Fibroblast of villous mesenchyme (primary cell): Measurements from ENCODE around the gene MACROD1. TPM values are rescaled to one million over a fixed set of nuclear protein-coding genes. Genes with fewer than 3 reads are reported as not detected.
"Not testable (repeated sequence)": the region's sequence is repeated elsewhere in the genome, so short reads cannot be mapped to it uniquely, and the experiment has no call there.

ENCODE experiments used
- DNase-seq: peaks from one replicate; pipeline ENCODE4 v3.0.0-alpha.2; 2010; ENCODE audit warnings: low read depth
- H3K4me3 ChIP-seq: 2 replicates; pipeline ENCODE4 v1.5.1; 2011; ENCODE audit warnings: low read depth, mild to moderate bottlenecking, low read length
- total RNA-seq: library from RNA; depleted of rRNA; stranded (reverse); fragments of >200 nt; gene quantifications from 2 replicates; pipeline ENCODE4 v1.2.3, GENCODE V29; 2012
- TF ChIP-seq, protein P1 (sequence below): IDR thresholded peaks from 2 replicates; pipeline ENCODE4 v1.5.1; 2012; ENCODE audit warnings: low read depth, mild to moderate bottlenecking, low read length; ENCODE audit not compliant: insufficient read depth

The MACROD1 gene
- total RNA-seq, 1 donor = 8.6 TPM

DNA sequence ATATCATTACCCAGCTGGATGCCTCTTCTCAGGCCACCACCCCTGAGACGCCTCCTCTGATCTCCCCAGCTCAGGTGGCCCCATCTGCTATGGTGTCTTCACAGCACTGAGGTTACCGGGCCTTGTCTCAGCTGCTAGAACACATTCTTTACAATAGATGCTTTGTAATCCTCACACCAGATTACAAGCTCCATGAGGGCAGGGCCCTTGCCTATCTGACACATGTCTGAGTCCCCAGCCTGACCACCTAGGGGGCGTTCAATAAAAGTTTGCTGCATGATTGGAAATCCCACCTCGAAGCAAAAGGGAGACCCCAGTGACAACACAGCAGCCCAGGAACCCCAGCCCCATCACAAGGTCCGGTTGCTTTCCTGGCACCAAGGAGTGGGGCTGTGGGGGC is 2.0 kb downstream of the MACROD1 start:
- no peak overlapping the region for H3K4me3 ChIP-seq
- TF ChIP-seq, protein P1, sequence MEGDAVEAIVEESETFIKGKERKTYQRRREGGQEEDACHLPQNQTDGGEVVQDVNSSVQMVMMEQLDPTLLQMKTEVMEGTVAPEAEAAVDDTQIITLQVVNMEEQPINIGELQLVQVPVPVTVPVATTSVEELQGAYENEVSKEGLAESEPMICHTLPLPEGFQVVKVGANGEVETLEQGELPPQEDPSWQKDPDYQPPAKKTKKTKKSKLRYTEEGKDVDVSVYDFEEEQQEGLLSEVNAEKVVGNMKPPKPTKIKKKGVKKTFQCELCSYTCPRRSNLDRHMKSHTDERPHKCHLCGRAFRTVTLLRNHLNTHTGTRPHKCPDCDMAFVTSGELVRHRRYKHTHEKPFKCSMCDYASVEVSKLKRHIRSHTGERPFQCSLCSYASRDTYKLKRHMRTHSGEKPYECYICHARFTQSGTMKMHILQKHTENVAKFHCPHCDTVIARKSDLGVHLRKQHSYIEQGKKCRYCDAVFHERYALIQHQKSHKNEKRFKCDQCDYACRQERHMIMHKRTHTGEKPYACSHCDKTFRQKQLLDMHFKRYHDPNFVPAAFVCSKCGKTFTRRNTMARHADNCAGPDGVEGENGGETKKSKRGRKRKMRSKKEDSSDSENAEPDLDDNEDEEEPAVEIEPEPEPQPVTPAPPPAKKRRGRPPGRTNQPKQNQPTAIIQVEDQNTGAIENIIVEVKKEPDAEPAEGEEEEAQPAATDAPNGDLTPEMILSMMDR = no peak
- DNase-seq = no peak

DNA sequence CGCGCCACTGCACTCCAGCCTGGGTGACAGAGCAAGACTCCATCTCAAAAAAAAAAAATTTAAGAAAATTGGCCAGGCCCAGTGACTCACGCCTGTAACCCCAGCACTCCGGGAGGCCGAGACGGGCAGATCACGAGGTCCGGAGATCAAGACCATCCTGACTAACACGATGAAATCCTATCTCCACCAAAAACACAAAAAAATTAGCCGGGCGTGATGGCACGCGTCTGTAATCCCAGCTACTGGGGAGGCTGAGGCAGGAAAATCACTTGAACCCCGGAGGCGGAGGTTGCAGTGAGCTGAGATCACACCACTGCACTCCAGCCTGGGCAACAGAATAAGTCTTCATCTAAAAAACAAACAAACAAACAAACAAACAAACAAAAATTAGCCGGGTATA is 3.1 kb downstream of the MACROD1 start:
- not testable (repeated sequence) for DNase-seq, H3K4me3 ChIP-seq

DNA sequence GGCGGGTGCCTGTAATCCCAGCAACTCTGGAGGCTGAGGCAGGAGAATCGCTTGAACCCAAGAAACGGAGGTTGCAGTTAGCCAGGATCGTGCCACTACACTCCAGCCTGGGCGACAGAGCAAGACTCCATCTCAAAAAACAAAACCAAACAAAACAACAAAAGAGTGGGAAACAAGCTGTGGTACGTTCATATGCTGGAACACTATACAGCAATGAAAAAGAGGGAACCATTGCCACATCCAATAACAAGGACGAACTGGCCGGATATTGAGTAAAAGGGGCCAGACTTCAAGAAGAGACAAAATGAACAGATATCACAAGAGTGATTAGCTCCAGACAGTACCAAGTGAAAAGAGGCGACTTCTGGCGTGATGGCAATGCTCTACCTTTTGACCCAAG is 4.9 kb downstream of the MACROD1 start:
- TF ChIP-seq, protein P1 = no peak
- H3K4me3 ChIP-seq = no peak overlapping the region
- no peak for DNase-seq

DNA sequence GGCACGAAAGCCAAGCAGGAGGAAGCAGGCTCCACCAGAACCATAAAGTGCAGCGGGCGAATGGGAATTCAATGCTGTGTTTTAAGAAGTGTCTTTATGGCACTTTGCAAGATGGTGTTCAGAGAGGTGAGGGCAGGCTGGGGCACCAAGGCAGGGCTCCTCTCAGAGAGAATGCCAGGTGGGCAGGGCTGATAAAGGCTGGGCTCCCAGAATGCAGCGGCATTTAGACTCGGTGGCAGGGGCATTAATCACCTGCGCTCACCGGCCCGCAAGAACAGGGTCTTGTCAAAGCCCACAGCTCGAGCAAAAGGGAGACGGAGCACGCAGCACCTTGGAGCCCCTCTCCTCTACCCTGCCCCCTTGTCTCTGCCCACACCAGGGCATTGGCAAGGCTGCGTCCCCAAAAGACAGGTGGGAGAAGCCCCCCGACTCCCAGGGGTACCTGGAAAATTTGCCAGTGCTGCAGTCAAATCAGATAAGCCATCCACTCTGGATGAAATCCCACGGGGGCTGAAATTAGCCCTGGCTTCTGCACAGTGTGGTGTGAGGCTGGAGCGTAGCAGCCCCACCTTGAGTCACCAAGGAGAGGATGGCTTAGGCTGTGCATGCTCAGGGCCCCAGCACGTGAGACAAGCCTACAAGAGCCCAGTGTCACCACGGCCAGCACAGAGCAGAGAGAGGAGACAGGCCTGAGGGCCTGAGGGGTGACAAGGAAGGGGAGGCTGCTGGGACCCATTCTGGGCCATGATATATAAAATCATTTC is 8.1 kb downstream of the MACROD1 start:
- TF ChIP-seq, protein P1 = no peak
- DNase-seq = no peak
- no peak overlapping the region for H3K4me3 ChIP-seq

DNA sequence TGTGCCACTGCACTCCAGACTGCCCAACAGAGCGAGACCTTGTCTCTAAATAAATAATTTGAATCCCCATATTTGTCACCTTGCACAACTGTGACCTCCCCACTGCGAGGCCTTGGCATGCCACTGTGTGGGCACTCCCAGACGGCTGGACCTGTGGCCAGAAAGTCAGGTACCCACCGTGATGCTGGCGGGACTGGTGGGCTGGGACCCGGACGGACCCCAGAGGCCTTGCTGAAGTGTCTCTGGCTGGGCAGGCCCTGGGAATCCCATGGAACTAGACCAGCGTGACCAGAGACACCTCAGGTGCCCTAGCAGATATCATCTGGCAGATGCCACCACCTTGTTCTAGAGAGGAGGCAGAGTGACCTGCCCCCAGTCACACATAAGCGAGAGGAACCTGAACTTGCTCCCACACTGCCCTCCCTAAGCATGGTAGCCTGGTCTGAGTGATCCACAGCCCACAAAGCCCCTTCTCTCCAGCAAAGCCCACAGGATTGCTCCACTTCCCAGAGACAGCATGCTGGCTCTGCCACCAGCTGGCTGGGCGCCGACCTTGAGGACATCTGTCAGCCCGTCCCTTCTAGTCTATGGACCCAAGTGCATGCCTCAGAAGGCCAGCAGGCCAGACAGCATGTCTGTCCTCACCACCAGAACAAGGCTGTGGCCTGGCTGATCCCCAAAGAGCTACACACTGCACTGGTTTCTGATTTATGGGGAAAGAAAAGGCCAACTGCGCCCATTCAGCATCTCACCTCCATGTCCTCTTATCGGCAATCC is 9.5 kb downstream of the MACROD1 start:
- TF ChIP-seq, protein P1 = no peak
- DNase-seq = no peak
- no peak overlapping the region for H3K4me3 ChIP-seq

DNA sequence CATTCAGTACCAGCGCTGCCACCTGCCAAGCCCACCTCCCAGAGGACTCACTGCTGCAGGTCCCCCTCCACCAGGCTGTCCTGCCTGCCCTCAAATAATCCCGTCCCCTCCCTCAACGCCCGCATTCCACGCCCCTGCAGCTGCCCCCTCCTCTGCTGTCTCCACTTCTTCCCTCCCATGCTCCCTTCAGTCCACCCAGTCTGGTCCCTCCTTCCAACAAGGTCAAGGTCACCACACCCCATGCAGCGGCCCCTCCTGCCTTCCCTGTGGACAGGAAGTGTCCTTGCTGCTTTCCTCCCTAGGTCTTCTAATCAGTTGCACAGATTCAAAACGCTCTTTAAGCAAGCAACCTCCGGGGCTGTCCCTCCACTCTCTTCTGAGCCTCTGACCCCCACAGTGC is 12.1 kb downstream of the MACROD1 start:
- no peak for DNase-seq
- TF ChIP-seq, protein P1 = no peak
- no peak overlapping the region for H3K4me3 ChIP-seq

DNA sequence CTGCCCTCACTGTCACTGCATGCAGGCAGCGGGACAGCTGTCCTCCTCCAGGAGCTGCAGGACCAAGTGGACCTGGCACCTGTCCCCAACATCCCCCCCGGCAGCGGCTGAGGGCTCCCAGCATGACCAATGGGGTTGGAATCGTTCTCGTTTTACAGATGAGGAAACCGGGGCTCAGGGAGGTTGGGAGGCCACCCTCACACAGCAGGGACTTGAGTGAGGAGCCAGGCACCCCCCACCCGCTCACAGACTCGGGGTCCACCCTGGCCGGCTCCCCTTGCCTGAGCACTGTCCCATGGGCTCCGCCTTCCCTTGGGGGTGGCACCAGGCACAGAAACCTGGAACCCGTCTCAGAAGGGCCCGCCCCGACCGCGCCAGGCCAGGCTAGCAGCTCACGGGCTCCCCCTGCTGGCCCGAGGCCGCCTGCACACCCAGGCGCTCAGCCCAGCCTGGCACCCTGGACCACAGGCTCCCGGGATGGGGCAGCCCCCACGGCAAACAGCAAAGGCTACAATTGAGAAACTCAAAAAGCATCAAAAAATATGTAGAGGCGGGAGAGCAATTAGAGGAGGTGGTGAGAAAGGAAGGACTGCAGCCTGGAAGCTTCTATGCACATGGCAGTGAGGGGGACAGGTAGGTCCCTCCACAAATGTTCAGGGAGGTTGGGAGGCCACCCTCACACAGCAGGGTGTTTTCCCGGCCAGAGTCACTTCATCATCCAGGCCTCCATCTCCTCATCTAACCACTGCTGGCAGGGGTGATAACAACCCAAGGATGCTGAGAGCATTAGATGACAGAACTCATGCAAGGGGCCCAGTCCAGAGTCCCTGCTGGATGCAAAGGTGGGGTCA is 12.8 kb downstream of the MACROD1 start:
- DNase-seq = peak; percentile 27
- TF ChIP-seq, protein P1 = peak; percentile 99
- H3K4me3 ChIP-seq = no peak overlapping the region
